Stimulated activated naive CD4-positive, alpha-beta T cell (primary cell): Measurements from ENCODE around the gene RSU1.

Experiments
- DNase-seq, 6 experiments: peaks; one replicate each; lab custom pipeline; 2025; lab: John Stamatoyannopoulos, UW

The RSU1 gene

GRCh38 chr10:16741540-16741939 is 75.7 kb downstream of the RSU1 start:
- no peak for DNase-seq

GRCh38 chr10:16737420-16737819 is 79.8 kb downstream of the RSU1 start:
- DNase-seq = no peak

GRCh38 chr10:16735671-16736070 is 81.6 kb downstream of the RSU1 start:
- no peak for DNase-seq

- no peak for DNase-seq
Observed at GRCh38 chr10:16732376-16732775, 84.8 kb downstream of the RSU1 start.

GRCh38 chr10:16728266-16728665 is 89.0 kb downstream of the RSU1 start:
- DNase-seq = no peak

- DNase-seq = no peak
Observed at GRCh38 chr10:16727666-16728065, 89.6 kb downstream of the RSU1 start.

- DNase-seq = no peak
Observed at GRCh38 chr10:16724509-16724908, 92.7 kb downstream of the RSU1 start.

- no peak for DNase-seq
Observed at GRCh38 chr10:16720812-16721211, 96.4 kb downstream of the RSU1 start.

- no peak for DNase-seq
Observed at GRCh38 chr10:16717622-16718395, 99.4 kb downstream of the RSU1 start.

GRCh38 chr10:16716051-16716450 is 101.2 kb downstream of the RSU1 start:
- DNase-seq = no peak

- no peak for DNase-seq
Observed at GRCh38 chr10:16713290-16713689, 103.9 kb downstream of the RSU1 start.

GRCh38 chr10:16712883-16713282 is 104.3 kb downstream of the RSU1 start:
- no peak for DNase-seq

- no peak for DNase-seq
Observed at GRCh38 chr10:16700331-16700730, 116.9 kb downstream of the RSU1 start.

GRCh38 chr10:16699435-16700057 is 117.7 kb downstream of the RSU1 start:
- DNase-seq = no peak

GRCh38 chr10:16698461-16698860 is 118.8 kb downstream of the RSU1 start:
- DNase-seq = no peak

GRCh38 chr10:16690417-16690816 is 126.8 kb downstream of the RSU1 start:
- no peak for DNase-seq

GRCh38 chr10:16689696-16690095 is 127.5 kb downstream of the RSU1 start:
- DNase-seq = no peak

GRCh38 chr10:16689227-16689626 is 128.0 kb downstream of the RSU1 start:
- no peak for DNase-seq

- DNase-seq = no peak
Observed at GRCh38 chr10:16686054-16686902, 130.9 kb downstream of the RSU1 start.

- DNase-seq = no peak
Observed at GRCh38 chr10:16685551-16685950, 131.7 kb downstream of the RSU1 start.

GRCh38 chr10:16681521-16681920 is 135.7 kb downstream of the RSU1 start:
- no peak for DNase-seq

GRCh38 chr10:16679511-16679910 is 137.7 kb downstream of the RSU1 start:
- DNase-seq = no peak

- no peak for DNase-seq
Observed at GRCh38 chr10:16675334-16675733, 141.9 kb downstream of the RSU1 start.
